DND-41 (cell line): Measurements from ENCODE around the gene EPHA10.

Experiments
- ATAC-seq: fragments of 200-7000 bp; cut with Tn5 transposase; 3 replicates; pipeline ENCODE4 v1.9.1; 2021; ENCODE audit warnings: low read depth; ENCODE audit not compliant: insufficient read depth
- DNase-seq: peaks from one replicate; pipeline ENCODE4 v3.0.0-alpha.2; 2020
- H2AFZ ChIP-seq: 2 replicates; pipeline ENCODE4 v1.6.0; 2012; ENCODE audit warnings: low read depth, low read length
- H3K27ac ChIP-seq: 2 replicates; pipeline ENCODE4 v1.5.1; 2012; ENCODE audit warnings: low read length, inconsistent platforms
- H3K27me3 ChIP-seq: fragments of 200-600 bp; sonication (generic); 2 replicates; pipeline ENCODE4 v1.6.0; 2012; ENCODE audit warnings: low read length, mild to moderate bottlenecking, inconsistent platforms; ENCODE audit not compliant: insufficient read depth, poor library complexity
- H3K36me3 ChIP-seq: 2 replicates; pipeline ENCODE4 v1.5.1; 2012; ENCODE audit warnings: low read length, inconsistent platforms; ENCODE audit not compliant: insufficient read depth
- H3K4me1 ChIP-seq: 2 replicates; pipeline ENCODE4 v1.5.1; 2012; ENCODE audit warnings: mild to moderate bottlenecking, low read length; ENCODE audit not compliant: insufficient read depth
- H3K4me2 ChIP-seq: 2 replicates; pipeline ENCODE4 v1.6.0; 2012; ENCODE audit warnings: mild to moderate bottlenecking, moderate library complexity, low read length, inconsistent platforms; ENCODE audit not compliant: insufficient read depth
- H3K4me3 ChIP-seq, 2 experiments: fragments of 200-600 bp in 1 of 2; shearing (Covaris generic) in 1 of 2; 2 replicates each; pipeline ENCODE4 v1.5.1; 2012 to 2016; ENCODE audit warnings: inconsistent platforms in 2 of 2, low read length in 2 of 2, mild to moderate bottlenecking in 2 of 2, low read depth in 1 of 2, moderate library complexity in 1 of 2
- H3K79me2 ChIP-seq: 2 replicates; pipeline ENCODE4 v1.6.0; 2012; ENCODE audit warnings: low read length, inconsistent platforms; ENCODE audit not compliant: insufficient read depth
- H3K9ac ChIP-seq: 2 replicates; pipeline ENCODE4 v1.6.0; 2012; ENCODE audit warnings: low read depth, mild to moderate bottlenecking, inconsistent platforms, low read length, moderate library complexity
- H3K9me3 ChIP-seq: 2 replicates; pipeline ENCODE4 v1.5.1; 2012; ENCODE audit warnings: low read length, moderate library complexity, mild to moderate bottlenecking, inconsistent platforms; ENCODE audit not compliant: insufficient read depth, severe bottlenecking
- H4K20me1 ChIP-seq: 2 replicates; pipeline ENCODE4 v1.6.0; 2012; ENCODE audit warnings: low read length; ENCODE audit not compliant: insufficient read depth
- EZH2 ChIP-seq: IDR thresholded peaks from 3 replicates; pipeline ENCODE4 v1.6.1; 2012; ENCODE audit warnings: borderline replicate concordance, low read depth, mild to moderate bottlenecking, moderate library complexity, low read length, inconsistent platforms; ENCODE audit not compliant: severe bottlenecking
- TF ChIP-seq, protein P1 (sequence below): IDR thresholded peaks from 2 replicates; pipeline ENCODE4 v1.5.1; 2012; ENCODE audit warnings: borderline replicate concordance, low read length, moderate library complexity, mild to moderate bottlenecking; ENCODE audit not compliant: poor library complexity, severe bottlenecking; ENCODE audit errors: extremely low read depth

EPHA10 gene

DNA sequence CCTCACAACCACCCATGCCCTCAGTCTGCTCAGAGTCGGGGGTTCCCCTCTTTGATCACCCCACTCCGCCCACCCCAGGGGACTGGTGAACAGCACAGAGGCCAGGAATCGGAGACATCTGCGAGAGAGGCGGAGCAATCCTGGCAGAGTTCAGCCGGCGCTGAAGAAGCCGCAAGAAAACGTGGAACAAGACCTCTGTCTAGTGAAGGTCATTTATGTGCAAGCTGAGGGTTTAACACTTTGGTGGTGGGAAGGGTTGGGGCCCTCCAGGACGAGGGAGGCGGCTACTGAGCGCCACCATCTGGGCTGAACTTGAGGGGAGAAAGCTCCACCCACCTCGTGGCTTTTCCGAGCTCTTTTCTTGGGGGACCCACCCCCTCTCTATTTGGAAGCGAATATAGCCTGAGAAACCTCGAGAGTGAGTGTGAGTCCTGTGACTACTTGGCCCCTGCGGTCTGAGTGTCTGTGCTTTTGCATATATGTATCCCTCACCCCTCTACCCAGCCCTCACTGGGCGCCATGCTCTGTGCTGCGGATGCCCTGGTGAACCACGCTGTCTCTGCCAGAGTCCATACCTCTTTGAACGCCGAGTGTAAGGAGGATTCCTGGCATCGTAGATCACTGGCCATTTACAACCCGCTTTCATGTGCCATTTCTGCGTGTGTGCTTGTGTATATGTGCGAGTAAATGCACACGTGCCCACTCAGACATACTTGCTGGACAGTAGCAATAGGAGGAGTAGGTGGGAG is 1.2 kb upstream of the EPHA10 start:
- Histone ChIP-seq H3K4me1 (no peaks in the 10 kb centered on the region), H4K20me1 (peaks cover 7% of the 10 kb centered on the region), H3K27ac (no peak overlapping the region), H3K9ac (no peak overlapping the region), H3K9me3 (no peaks in the 10 kb centered on the region), H3K79me2 (no peaks in the 10 kb centered on the region), H2AFZ (no peak overlapping the region), H3K36me3 (no peaks in the 10 kb centered on the region), H3K4me3 (no peak overlapping the region), H3K4me2 (no peak overlapping the region), H3K27me3 (peaks cover 8% of the 10 kb centered on the region)
- no peak for TF ChIP-seq EZH2
- TF ChIP-seq, protein P1, sequence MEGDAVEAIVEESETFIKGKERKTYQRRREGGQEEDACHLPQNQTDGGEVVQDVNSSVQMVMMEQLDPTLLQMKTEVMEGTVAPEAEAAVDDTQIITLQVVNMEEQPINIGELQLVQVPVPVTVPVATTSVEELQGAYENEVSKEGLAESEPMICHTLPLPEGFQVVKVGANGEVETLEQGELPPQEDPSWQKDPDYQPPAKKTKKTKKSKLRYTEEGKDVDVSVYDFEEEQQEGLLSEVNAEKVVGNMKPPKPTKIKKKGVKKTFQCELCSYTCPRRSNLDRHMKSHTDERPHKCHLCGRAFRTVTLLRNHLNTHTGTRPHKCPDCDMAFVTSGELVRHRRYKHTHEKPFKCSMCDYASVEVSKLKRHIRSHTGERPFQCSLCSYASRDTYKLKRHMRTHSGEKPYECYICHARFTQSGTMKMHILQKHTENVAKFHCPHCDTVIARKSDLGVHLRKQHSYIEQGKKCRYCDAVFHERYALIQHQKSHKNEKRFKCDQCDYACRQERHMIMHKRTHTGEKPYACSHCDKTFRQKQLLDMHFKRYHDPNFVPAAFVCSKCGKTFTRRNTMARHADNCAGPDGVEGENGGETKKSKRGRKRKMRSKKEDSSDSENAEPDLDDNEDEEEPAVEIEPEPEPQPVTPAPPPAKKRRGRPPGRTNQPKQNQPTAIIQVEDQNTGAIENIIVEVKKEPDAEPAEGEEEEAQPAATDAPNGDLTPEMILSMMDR, result no peak
- ATAC-seq (no peak), DNase-seq (no peak)

DNA sequence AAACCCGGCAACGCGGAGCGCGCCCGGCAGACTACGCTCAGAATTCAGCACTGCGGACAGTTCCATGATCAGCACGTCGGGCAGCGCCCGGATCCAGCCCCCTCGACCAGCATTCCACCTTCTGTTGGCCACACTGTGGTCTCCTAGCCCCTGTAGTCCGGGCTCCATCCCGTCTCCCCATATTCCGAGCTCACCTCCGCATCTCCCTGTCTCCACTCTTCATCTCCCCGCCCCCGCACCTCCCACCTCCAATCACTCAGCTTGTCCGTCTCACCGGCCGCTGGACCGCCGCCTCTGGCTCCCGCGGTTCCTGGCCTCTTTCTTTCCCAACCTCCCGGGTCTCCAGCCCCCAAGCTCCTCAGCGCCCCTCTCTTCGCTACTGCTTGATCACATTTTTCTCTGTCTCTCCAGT is 500 bp downstream of the EPHA10 start:
- no peak overlapping the region for H3K4me3 ChIP-seq
- H2AFZ ChIP-seq, result no peak overlapping the region
- DNase-seq (peak; percentile 58), ATAC-seq (peak; percentile 73)
- TF ChIP-seq, protein P1, result no peak
- no peak for TF ChIP-seq EZH2
- no peaks in the 10 kb centered on the region for H3K79me2 ChIP-seq
- peaks cover 5% of the 10 kb centered on the region for H3K27me3 ChIP-seq
- no peak overlapping the region for H3K27ac ChIP-seq
- no peaks in the 10 kb centered on the region for H3K9me3 ChIP-seq
- no peaks in the 10 kb centered on the region for H3K4me1 ChIP-seq
- no peak overlapping the region for H3K4me2 ChIP-seq
- no peaks in the 10 kb centered on the region for H3K36me3 ChIP-seq
- H4K20me1 ChIP-seq, result peaks cover 7% of the 10 kb centered on the region
- no peak overlapping the region for H3K9ac ChIP-seq

DNA sequence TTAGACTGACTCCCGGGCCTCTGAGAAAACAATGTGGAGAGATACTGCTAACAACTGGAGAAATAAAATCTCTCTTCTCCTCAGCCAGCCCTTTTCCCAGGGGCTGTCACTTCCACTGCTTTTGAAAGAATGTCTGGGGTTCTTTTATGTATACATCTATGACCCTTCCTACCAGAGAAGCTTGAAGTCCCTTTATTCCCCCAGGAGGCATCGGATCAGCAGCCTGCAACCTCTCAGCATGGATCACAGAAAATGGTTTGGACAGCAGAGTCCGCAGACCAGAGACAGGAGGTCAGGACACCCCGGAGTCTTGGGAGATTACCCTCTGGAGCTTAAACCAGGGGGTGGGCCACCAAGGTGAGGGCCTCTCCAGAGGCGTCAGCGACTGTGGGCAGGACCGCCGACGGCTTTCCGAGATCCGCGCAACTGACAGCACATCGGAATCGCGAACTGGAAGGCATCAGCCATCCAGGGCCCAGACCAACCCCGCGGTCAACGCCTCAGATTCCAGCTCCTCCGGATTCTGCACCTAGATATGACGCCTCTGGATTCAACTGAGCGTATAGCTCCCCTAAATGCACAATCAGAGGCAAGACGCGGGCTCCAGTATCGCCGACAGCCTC is 1.0 kb downstream of the EPHA10 start:
- no peaks in the 10 kb centered on the region for H3K36me3 ChIP-seq
- no peaks in the 10 kb centered on the region for H3K4me1 ChIP-seq
- H3K79me2 ChIP-seq, result no peaks in the 10 kb centered on the region
- H3K4me2 ChIP-seq, result no peak overlapping the region
- ATAC-seq, result no peak
- TF ChIP-seq, protein P1, result no peak
- TF ChIP-seq EZH2, result no peak
- H3K4me3 ChIP-seq, result no peak overlapping the region
- no peak for DNase-seq
- no peak overlapping the region for H3K27ac ChIP-seq
- H2AFZ ChIP-seq, result no peak overlapping the region
- no peaks in the 10 kb centered on the region for H3K9me3 ChIP-seq
- H4K20me1 ChIP-seq, result peaks cover 7% of the 10 kb centered on the region
- H3K27me3 ChIP-seq, result peaks cover 6% of the 10 kb centered on the region
- H3K9ac ChIP-seq, result no peak overlapping the region
